Smooth muscle cell (in vitro differentiated cells): ENCODE results near the gene CHMP4B. TPM values are rescaled to one million over a fixed set of nuclear protein-coding genes. Genes with fewer than 3 reads are reported as not detected.

Experiments
- DNase-seq: peaks from one replicate; lab custom pipeline; 2025; ENCODE audit not compliant: unreplicated experiment; lab: John Stamatoyannopoulos, UW
- H2AFZ ChIP-seq: fragments of 200-600 bp; sonication (generic); 2 replicates; pipeline ENCODE4 v1.6.0; 2016; ENCODE audit warnings: antibody characterized with exemption, low read depth, mild to moderate bottlenecking
- H3F3A ChIP-seq: fragments of 200-600 bp; sonication (generic); 2 replicates; pipeline ENCODE4 v1.6.0; 2017; ENCODE audit warnings: antibody characterized with exemption, low read depth
- H3K27ac ChIP-seq: fragments of 200-600 bp; sonication (generic); 2 replicates; pipeline ENCODE4 v1.5.1; 2016; ENCODE audit warnings: low read depth, mild to moderate bottlenecking
- H3K27me3 ChIP-seq: fragments of 200-600 bp; sonication (generic); 2 replicates; pipeline ENCODE4 v1.6.1; 2016; ENCODE audit warnings: low read depth, mild to moderate bottlenecking
- H3K36me3 ChIP-seq: fragments of 200-600 bp; sonication (generic); 2 replicates; pipeline ENCODE4 v1.5.1; 2016; ENCODE audit warnings: low read depth
- H3K4me1 ChIP-seq: fragments of 200-600 bp; sonication (generic); 2 replicates; pipeline ENCODE4 v1.5.1; 2016; ENCODE audit warnings: low read depth
- H3K4me2 ChIP-seq: fragments of 200-600 bp; sonication (generic); 2 replicates; pipeline ENCODE4 v1.6.0; 2016; ENCODE audit warnings: mild to moderate bottlenecking
- H3K4me3 ChIP-seq: fragments of 200-600 bp; sonication (generic); 2 replicates; pipeline ENCODE4 v1.5.1; 2016; ENCODE audit warnings: mild to moderate bottlenecking
- H3K79me2 ChIP-seq: fragments of 200-600 bp; sonication (generic); 2 replicates; pipeline ENCODE4 v1.6.0; 2016; ENCODE audit warnings: low read depth, mild to moderate bottlenecking
- H3K9ac ChIP-seq: fragments of 200-600 bp; sonication (generic); 2 replicates; pipeline ENCODE4 v1.6.0; 2016; ENCODE audit warnings: low read depth
- H3K9me3 ChIP-seq: fragments of 200-600 bp; sonication (generic); replicated peaks from 2 replicates; pipeline ENCODE4 v1.5.1; 2016; ENCODE audit warnings: low read depth
- H4K20me1 ChIP-seq: fragments of 200-600 bp; sonication (generic); 2 replicates; pipeline ENCODE4 v1.6.0; 2016; ENCODE audit warnings: low read depth
- CTCF ChIP-seq: fragments of 200-600 bp; sonication (generic); IDR thresholded peaks from 2 replicates; pipeline ENCODE4 v1.5.1; 2017; ENCODE audit warnings: borderline replicate concordance, mild to moderate bottlenecking, antibody characterized with exemption; ENCODE audit not compliant: insufficient read depth, poor library complexity, severe bottlenecking
- WGBS: methylation state at CpG from one replicate; pipeline ENCODE4 v1.1.7; 2016; ENCODE audit warnings: low lambda C conversion rate; 5-methylcytosine and 5-hydroxymethylcytosine counted together
- polyA plus RNA-seq: library from polyadenylated mRNA; unstranded; fragments of >200 nt; fragmentation: Nextera tagmentation; extraction: Ambion mirVana; gene quantifications from 2 replicates; pipeline ENCODE4 v1.2.1, GENCODE V29; 2016
- total RNA-seq: library from RNA; depleted of rRNA; stranded (reverse); fragments of >200 nt; gene quantifications from 2 replicates; pipeline ENCODE4 v1.2.3, GENCODE V29; 2014

CHMP4B gene
- total and polyA plus RNA-seq, 2 experiments from 2014 or later: 6.2 to 49.4 TPM

DNA sequence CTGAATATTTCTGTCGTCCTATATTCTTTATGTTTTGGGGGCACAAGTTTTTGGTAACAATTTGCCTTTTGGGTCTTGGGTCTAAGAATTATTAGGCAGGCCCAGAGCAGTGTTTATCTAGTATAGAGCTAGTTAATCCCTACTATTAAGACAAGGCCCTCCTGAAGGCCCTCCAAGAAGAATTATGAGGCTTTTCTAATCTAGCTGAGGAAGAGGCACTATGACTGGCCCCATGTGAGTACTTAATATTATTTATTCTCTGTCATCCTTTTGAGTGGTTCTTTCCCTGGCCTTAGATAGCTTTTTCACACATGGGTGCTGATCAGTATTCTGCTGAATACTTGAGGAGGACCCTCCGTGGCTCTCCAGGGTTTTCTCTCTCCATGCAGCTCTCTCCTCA lies 25.1 kb downstream of the CHMP4B start:
- Histone ChIP-seq H3K4me1 (peaks cover 5% of the 10 kb centered on the region), H3K4me3 (no peak overlapping the region), H3K27me3 (no peaks in the 10 kb centered on the region), H3K36me3 (no peaks in the 10 kb centered on the region), H3K79me2 (peaks cover 100% of the 10 kb centered on the region), H3K4me2 (no peak overlapping the region), H4K20me1 (peaks cover 100% of the 10 kb centered on the region), H3K9ac (no peak overlapping the region), H3K27ac (no peak overlapping the region), H3F3A (no peaks in the 10 kb centered on the region), H3K9me3 (no peaks in the 10 kb centered on the region), H2AFZ (no peak overlapping the region)
- TF ChIP-seq CTCF: no peak
- 69% methylated on average over 2 of the region's 2 CpGs for WGBS
- DNase-seq: no peak

DNA sequence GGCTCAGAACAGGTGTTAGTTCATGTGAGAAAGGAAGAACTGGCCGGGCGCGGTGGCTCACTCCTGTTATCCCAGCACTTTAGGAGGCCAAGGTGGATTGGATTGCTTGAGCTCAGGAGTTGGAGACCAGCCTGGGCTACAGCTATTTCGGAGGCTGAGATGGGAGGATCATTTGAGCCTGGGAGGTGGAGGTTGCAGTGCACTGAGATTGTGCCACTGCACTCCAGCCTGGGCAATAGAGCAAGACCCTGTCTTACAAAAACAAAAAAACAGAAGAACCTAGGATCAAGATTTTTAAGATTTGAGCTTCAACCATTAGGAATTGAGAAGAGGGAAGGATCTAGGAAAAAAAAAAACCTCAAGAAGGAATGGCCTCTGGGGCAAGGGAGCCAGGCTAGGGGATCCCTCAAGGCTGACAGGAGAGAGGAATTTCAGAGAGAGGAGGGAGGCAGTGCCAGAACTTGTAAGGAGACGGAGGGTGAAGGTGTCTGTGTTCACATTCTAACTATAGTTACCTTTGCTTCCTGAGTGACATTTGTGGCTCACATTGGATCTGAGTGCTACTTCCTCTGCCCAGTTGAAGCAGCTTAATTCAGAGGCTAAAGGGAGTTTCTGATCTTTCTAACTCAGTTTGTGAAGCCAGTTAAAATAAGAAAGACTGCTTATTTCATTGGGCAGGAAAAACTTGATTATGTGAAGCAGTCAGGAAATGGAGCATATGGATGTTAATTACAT lies 26.1 kb downstream of the CHMP4B start:
- Histone ChIP-seq H3K27ac (peak overlapping the region; percentile 8), H3K27me3 (no peaks in the 10 kb centered on the region), H3K4me3 (no peak overlapping the region), H2AFZ (no peak overlapping the region), H3K79me2 (peaks cover 100% of the 10 kb centered on the region), H3F3A (no peaks in the 10 kb centered on the region), H4K20me1 (peaks cover 100% of the 10 kb centered on the region), H3K36me3 (no peaks in the 10 kb centered on the region), H3K9ac (no peak overlapping the region), H3K9me3 (no peaks in the 10 kb centered on the region), H3K4me2 (no peak overlapping the region), H3K4me1 (peaks cover under 1% of the 10 kb centered on the region)
- WGBS: 91% methylated on average over 5 of the region's 5 CpGs
- no peak for TF ChIP-seq CTCF
- DNase-seq: no peak

- H4K20me1 ChIP-seq: peaks cover 100% of the 10 kb centered on the region
- no peak overlapping the region for H3K4me2 ChIP-seq
- no peak for DNase-seq
- H3K4me3 ChIP-seq: no peak overlapping the region
- no peaks in the 10 kb centered on the region for H3F3A ChIP-seq
- peaks cover 100% of the 10 kb centered on the region for H3K79me2 ChIP-seq
- no peak overlapping the region for H3K9ac ChIP-seq
- peak overlapping the region; percentile 8 for H3K27ac ChIP-seq
- WGBS: 81% methylated on average over 8 of the region's 8 CpGs
- TF ChIP-seq CTCF: no peak
- peaks cover 4% of the 10 kb centered on the region for H3K4me1 ChIP-seq
- no peaks in the 10 kb centered on the region for H3K36me3 ChIP-seq
- H3K27me3 ChIP-seq: no peaks in the 10 kb centered on the region
- no peak overlapping the region for H2AFZ ChIP-seq
- H3K9me3 ChIP-seq: no peaks in the 10 kb centered on the region
Observed at GRCh38 chr20:33838035-33838864, 27.1 kb downstream of the CHMP4B start.
